COLO668 (cell line): ENCODE measurements around the gene RC3H2.

Experiments used
- DNase-seq: peaks from one replicate; lab custom pipeline; 2025; ENCODE audit not compliant: unreplicated experiment; lab: John Stamatoyannopoulos, UW

RC3H2 gene

GRCh38 chr9:122807271-122807900, 97.8 kb downstream of the RC3H2 start:
- DNase-seq, result no peak

- DNase-seq, result no peak
Observed at GRCh38 chr9:122806661-122807060, 98.5 kb downstream of the RC3H2 start.

DNA sequence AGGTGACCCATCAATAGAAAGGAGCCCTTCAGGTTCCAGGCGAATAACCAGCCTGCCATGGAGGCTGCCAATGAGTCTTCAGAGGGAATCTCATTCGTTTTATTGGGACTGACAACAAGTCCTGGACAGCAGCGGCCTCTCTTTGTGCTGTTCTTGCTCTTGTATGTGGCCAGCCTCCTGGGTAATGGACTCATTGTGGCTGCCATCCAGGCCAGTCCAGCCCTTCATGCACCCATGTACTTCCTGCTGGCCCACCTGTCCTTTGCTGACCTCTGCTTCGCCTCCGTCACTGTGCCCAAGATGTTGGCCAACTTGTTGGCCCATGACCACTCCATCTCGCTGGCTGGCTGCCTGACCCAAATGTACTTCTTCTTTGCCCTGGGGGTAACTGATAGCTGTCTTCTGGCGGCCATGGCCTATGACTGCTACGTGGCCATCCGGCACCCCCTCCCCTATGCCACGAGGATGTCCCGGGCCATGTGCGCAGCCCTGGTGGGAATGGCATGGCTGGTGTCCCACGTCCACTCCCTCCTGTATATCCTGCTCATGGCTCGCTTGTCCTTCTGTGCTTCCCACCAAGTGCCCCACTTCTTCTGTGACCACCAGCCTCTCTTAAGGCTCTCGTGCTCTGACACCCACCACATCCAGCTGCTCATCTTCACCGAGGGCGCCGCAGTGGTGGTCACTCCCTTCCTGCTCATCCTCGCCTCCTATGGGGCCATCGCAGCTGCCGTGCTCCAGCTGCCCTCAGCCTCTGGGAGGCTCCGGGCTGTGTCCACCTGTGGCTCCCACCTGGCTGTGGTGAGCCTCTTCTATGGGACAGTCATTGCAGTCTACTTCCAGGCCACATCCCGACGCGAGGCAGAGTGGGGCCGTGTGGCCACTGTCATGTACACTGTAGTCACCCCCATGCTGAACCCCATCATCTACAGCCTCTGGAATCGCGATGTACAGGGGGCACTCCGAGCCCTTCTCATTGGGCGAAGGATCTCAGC, 104.8 kb downstream of the RC3H2 start, which contains the start of gene OR1K1:
Gene OR1K1, plus strand, starts transcription at position 58 of the 995 bp plus-strand sequence. Its CDS starts 0 bp downstream, at position 58.
- no peak for DNase-seq

DNA sequence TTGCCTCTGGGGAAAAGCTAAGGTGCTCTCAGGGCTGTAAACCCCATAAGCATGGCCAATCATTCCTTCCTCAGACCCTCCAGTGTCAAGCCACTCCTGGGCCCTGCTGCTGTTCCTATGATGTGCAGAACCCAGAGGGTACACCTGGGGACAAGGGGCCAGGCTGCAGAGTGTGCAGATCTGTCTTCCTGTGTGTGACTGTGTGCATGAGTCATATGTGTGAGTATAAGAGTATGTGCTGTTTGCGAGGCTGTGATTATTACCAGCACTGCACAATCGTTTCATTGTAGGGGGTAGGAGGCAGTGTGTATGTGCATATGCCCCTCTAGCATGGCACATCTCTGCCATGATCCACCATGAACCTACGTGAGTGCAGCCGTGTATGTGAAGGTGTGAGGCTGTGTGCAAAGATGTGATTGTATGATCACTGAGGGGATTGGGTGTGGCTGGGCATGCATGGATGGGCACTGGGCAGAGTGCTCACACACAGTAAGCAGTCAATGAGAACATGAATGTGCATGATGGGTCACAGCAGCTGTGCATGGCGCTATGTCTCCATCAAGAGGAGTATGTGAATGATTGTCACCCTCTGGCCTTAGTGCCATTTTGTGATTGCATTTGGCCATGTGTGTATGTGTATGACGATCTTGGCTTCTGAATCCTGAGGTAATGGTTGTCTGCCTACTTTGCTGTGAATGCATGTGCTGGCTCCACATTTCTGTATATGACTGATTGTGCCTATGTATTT, 107.7 kb downstream of the RC3H2 start:
- DNase-seq, result peak; percentile 6
